IPS-18a (cell line): ENCODE results near the gene SLC34A2.
"Not testable (repeated sequence)": the region's sequence is repeated elsewhere in the genome, so short reads cannot be mapped to it uniquely, and the experiment has no call there.

Experiments
- H3K27ac ChIP-seq: one replicate; pipeline ENCODE4 v1.5.1; 2013; ENCODE audit warnings: low read length
- H3K27me3 ChIP-seq: one replicate; pipeline ENCODE4 v1.6.1; 2013; ENCODE audit warnings: mild to moderate bottlenecking, low read length; ENCODE audit not compliant: control insufficient read depth, insufficient read depth
- H3K36me3 ChIP-seq: one replicate; pipeline ENCODE4 v1.6.1; 2013; ENCODE audit warnings: low read depth, low read length; ENCODE audit not compliant: control insufficient read depth
- H3K4me1 ChIP-seq: one replicate; pipeline ENCODE4 v1.6.1; 2013; ENCODE audit warnings: low read depth, low read length; ENCODE audit not compliant: control insufficient read depth
- H3K4me3 ChIP-seq: one replicate; pipeline ENCODE4 v1.5.1; 2013; ENCODE audit warnings: low read length
- H3K9ac ChIP-seq: one replicate; pipeline ENCODE4 v1.6.1; 2013; ENCODE audit warnings: mild to moderate bottlenecking, low read length, moderate library complexity
- H3K9me3 ChIP-seq: one replicate; pipeline ENCODE4 v1.6.1; 2013; ENCODE audit warnings: low read depth, low read length; ENCODE audit not compliant: control insufficient read depth

SLC34A2 gene

GRCh38 chr4:25635501-25635900 lies 20.1 kb upstream of the SLC34A2 start:
- H3K9ac ChIP-seq = no peak overlapping the region
- no peak overlapping the region for H3K27ac ChIP-seq
- no peaks in the 10 kb centered on the region for H3K4me1 ChIP-seq

GRCh38 chr4:25637581-25638220 lies 17.9 kb upstream of the SLC34A2 start:
- no peak overlapping the region for H3K27ac ChIP-seq
- H3K36me3 ChIP-seq = no peaks in the 10 kb centered on the region
- no peaks in the 10 kb centered on the region for H3K27me3 ChIP-seq
- no peaks in the 10 kb centered on the region for H3K4me1 ChIP-seq
- no peak overlapping the region for H3K9ac ChIP-seq
- no peaks in the 10 kb centered on the region for H3K9me3 ChIP-seq
- H3K4me3 ChIP-seq = no peak overlapping the region

More at GRCh38 chr4:25635501-25635900, 20.1 kb upstream of the SLC34A2 start:
- no peaks in the 10 kb centered on the region for H3K36me3 ChIP-seq
- no peak overlapping the region for H3K4me3 ChIP-seq
- H3K9me3 ChIP-seq = no peaks in the 10 kb centered on the region
- H3K27me3 ChIP-seq = no peaks in the 10 kb centered on the region

GRCh38 chr4:25638221-25638601 lies 17.4 kb upstream of the SLC34A2 start:
- Histone ChIP-seq H3K9me3 (no peaks in the 10 kb centered on the region), H3K36me3 (no peaks in the 10 kb centered on the region), H3K4me1 (no peaks in the 10 kb centered on the region), H3K4me3 (no peak overlapping the region), H3K27ac (no peak overlapping the region), H3K27me3 (no peaks in the 10 kb centered on the region), H3K9ac (no peak overlapping the region)

- Histone ChIP-seq H3K27me3 (no peaks in the 10 kb centered on the region), H3K9me3 (no peaks in the 10 kb centered on the region), H3K36me3 (no peaks in the 10 kb centered on the region), H3K4me3 (no peak overlapping the region), H3K9ac (no peak overlapping the region), H3K4me1 (no peaks in the 10 kb centered on the region), H3K27ac (no peak overlapping the region)
These were observed 16.8 kb upstream of the SLC34A2 start for GRCh38 chr4:25638806-25639205.

- no peaks in the 10 kb centered on the region for H3K36me3 ChIP-seq
These were observed 5.3 kb upstream of the SLC34A2 start for GRCh38 chr4:25650311-25650710.

GRCh38 chr4:25651682-25652081 lies 4.0 kb upstream of the SLC34A2 start:
- Histone ChIP-seq H3K4me1 (peaks cover 30% of the 10 kb centered on the region), H3K27ac (no peak overlapping the region), H3K4me3 (no peak overlapping the region), H3K27me3 (peaks cover 33% of the 10 kb centered on the region), H3K9ac (no peak overlapping the region), H3K36me3 (no peaks in the 10 kb centered on the region), H3K9me3 (no peaks in the 10 kb centered on the region)

More at GRCh38 chr4:25650311-25650710, 5.3 kb upstream of the SLC34A2 start:
- no peak overlapping the region for H3K4me3 ChIP-seq
- no peak overlapping the region for H3K27ac ChIP-seq
- no peaks in the 10 kb centered on the region for H3K9me3 ChIP-seq
- peaks cover 22% of the 10 kb centered on the region for H3K4me1 ChIP-seq
- H3K9ac ChIP-seq = no peak overlapping the region
- peaks cover 19% of the 10 kb centered on the region for H3K27me3 ChIP-seq

- Histone ChIP-seq H3K36me3 (no peaks in the 10 kb centered on the region), H3K9me3 (no peaks in the 10 kb centered on the region), H3K4me1 (peaks cover 30% of the 10 kb centered on the region), H3K9ac (peak overlapping the region; percentile 14), H3K27me3 (peaks cover 42% of the 10 kb centered on the region), H3K4me3 (peak overlapping the region; percentile 59), H3K27ac (no peak overlapping the region)
These were observed 1.4 kb upstream of the SLC34A2 start for GRCh38 chr4:25654031-25654970.

- Histone ChIP-seq H3K4me3 (peak overlapping the region; percentile 59), H3K4me1 (peaks cover 30% of the 10 kb centered on the region), H3K27me3 (peaks cover 42% of the 10 kb centered on the region), H3K9ac (peak overlapping the region; percentile 26), H3K36me3 (no peaks in the 10 kb centered on the region), H3K27ac (no peak overlapping the region), H3K9me3 (no peaks in the 10 kb centered on the region)
These were observed 380 bp downstream of the SLC34A2 start for GRCh38 chr4:25656031-25656430.

GRCh38 chr4:25658357-25658771 lies 2.7 kb downstream of the SLC34A2 start:
- Histone ChIP-seq H3K9ac (no peak overlapping the region), H3K36me3 (no peaks in the 10 kb centered on the region), H3K9me3 (no peaks in the 10 kb centered on the region), H3K4me1 (peaks cover 18% of the 10 kb centered on the region), H3K27me3 (peaks cover 42% of the 10 kb centered on the region), H3K27ac (no peak overlapping the region), H3K4me3 (no peak overlapping the region)

GRCh38 chr4:25658777-25659176 lies 3.1 kb downstream of the SLC34A2 start:
- Histone ChIP-seq H3K4me1 (peaks cover 20% of the 10 kb centered on the region), H3K27me3 (peaks cover 38% of the 10 kb centered on the region), H3K36me3 (no peaks in the 10 kb centered on the region), H3K27ac (no peak overlapping the region), H3K4me3 (no peak overlapping the region), H3K9me3 (no peaks in the 10 kb centered on the region), H3K9ac (no peak overlapping the region)

GRCh38 chr4:25661441-25661840 lies 5.8 kb downstream of the SLC34A2 start:
- not testable (repeated sequence) for H3K4me3 ChIP-seq, H3K27ac ChIP-seq, H3K36me3 ChIP-seq, H3K9ac ChIP-seq, H3K9me3 ChIP-seq
- H3K27me3 ChIP-seq = peaks cover 11% of the 10 kb centered on the region
- peaks cover 12% of the 10 kb centered on the region for H3K4me1 ChIP-seq
